Raji (cell line): ENCODE measurements around the gene STK10.

ENCODE experiments used
- POLR2A ChIP-seq: IDR thresholded peaks from 2 replicates; pipeline ENCODE4 v1.6.1; 2011; ENCODE audit warnings: low read depth, low read length, control low read depth; ENCODE audit not compliant: insufficient read depth

The STK10 gene

DNA sequence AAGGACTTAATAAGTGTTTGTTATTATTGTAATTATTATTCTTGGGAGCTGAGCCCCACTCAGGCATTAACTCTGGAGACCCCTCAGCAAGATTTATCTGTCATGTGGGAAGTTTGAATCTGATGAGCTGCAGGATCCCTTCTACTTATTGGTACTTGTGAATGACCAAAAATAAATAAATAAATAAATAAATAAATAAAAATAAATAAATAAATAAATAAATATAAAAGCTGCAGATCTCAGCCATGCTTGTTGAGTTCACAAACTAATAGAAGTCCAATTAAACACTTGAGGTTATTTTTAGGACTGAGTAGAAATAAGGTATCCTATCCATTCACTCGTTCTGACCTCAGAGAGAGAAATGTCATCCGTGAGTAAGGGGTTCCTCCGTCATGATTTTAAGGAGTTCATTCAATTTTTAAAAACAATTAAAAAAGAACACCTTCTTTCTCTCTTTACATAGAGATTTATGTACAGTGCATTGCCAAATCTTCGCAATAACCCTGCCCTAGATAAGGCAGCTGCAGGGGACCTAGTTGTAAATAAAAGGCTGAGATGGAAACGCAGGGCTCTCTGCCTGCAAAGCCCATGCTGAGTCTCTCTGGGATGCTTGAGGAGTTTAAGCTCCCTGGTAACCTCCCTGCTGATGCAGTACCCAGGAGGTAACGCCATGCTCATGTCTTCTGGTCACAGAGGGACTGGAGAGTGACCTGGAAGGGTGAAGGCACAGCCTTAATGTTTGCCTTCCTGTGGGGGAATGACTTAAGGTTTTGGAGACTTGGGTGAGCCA lies 7.2 kb upstream of the STK10 start:
- no peak for TF ChIP-seq POLR2A

DNA sequence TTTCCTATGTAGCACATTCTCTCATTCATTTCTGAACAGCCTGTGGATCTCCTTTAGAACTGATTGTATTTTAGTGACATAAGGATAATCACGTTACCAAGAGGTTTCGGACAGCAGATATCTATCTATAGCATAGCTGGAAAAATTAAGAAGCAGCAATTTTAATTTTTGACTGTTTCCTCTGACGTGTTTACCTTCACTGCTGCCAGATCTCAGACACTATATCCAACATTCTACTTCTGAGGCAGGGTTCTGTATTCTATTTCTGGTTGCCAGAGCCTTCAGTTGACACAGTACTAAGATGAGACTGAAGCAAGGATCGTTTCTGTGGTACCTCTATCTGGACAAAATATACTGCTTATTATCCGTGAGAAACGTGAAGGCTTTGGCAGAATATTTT lies 5.8 kb upstream of the STK10 start, which contains the start of gene EFCAB9:
TSS of gene EFCAB9 (plus strand) at position 301 of the 400 bp plus-strand sequence. CDS start at position 302, 1 bp downstream.
- TF ChIP-seq POLR2A = no peak

DNA sequence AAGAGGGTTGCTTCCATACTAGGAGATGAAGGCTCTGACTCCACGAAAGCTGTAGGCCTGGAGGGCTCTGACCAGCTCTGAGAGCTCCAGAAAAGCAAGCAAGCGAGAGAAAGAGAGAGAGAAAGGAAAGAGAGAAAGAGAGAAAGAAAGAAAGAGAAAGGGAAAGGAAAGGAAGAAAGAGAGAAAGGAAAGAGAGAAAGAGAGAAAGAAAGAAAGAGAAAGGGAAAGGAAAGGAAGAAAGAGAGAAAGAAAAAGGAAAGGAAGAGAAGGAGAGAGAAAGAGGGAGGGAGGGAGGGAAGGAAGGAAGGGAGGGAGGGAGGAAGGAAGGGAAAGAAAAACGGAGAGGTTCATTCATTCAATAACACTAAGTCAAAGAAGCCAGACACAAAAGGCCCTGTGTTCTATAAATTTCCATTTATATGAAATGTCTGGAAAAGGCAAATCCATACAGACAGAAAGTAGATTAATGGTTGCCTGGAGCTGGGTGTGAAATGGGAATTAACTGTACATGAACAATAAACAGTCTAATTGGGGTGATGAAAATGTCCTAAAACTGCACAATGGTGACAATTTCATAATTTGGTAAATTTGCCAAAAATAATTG lies 1.8 kb upstream of the STK10 start:
- TF ChIP-seq POLR2A = no peak

DNA sequence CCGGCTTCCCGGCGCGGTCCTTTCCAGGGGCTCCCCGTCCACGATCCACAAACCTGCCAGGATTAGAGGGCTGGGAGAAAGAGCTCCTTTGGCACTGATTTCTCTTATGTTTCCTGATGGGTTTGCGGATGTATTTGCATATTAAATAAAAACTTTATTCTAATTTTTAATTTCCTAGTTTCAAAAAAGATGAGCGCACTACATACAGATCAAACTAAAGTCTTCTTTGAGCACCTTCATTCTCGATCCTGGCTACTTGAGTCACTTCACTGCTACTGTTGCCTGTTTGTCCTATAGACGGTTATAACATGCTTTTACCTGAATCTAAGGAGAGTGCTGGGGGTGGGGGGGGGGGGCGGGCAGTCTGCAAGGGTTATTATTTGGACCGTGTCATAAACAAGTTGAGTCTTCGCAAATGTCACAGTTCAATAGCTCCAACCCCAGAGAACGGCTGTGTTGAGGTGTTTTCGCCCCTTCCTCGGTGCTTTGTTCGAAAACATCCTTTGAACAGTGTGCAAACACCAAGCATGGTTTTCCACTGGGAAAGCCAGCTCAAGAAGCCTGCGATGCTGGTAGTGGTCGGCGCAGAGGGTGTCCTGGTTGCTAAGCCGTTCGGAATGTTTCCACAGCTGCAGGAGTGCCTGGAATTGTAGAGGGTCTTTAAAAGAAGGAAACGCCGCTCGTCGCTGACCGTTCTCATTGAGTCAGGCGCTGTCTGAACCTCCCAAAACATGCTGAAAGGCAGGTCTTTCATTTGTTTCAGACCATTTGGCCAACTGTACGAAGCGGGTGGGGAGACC lies 1.1 kb upstream of the STK10 start:
- no peak for TF ChIP-seq POLR2A

DNA sequence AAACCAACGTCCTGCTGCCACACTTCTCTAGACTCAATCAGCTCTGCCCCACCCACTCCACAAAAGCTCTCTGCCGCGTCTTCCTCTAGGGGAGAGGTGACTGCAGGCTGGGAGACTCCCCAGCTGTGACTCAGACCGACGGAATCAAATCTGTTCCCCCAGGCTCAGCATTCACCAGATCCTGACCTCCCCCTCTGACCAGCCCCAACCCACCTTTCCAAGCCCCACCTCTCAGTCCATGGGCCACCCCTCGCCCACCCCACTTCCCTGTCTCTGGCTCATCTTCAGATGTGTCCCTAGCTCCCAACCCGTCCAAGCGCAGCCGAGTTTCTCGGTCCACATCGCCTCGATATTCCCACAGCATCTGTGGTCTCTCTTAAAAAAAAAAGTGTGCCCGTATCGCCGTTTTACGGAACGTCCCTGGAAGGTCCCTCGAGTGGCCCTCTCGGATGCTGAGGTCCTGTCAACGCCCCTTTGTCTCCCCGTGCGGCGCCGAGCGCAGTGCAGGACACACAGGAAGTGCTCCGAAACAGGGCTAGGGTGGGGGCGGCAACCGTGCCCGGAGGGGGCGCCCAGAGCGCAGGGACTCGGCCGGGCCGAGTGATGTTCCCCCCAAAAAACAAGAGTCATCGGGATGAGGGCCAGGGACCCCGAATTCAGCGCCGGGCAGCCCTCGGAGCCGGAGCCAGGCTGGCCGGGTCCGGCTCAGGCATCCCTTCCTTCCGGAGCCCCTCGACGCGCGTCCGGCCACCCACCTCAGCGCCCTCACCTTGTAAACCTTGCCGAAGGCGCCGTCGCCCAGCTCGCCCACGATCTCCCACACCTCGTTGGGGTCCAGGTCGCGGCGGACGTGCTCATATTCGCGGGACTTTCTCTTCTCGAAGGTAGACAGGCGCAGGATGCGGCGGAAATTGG lies 649 bp downstream of the STK10 start:
- TF ChIP-seq POLR2A = no peak

DNA sequence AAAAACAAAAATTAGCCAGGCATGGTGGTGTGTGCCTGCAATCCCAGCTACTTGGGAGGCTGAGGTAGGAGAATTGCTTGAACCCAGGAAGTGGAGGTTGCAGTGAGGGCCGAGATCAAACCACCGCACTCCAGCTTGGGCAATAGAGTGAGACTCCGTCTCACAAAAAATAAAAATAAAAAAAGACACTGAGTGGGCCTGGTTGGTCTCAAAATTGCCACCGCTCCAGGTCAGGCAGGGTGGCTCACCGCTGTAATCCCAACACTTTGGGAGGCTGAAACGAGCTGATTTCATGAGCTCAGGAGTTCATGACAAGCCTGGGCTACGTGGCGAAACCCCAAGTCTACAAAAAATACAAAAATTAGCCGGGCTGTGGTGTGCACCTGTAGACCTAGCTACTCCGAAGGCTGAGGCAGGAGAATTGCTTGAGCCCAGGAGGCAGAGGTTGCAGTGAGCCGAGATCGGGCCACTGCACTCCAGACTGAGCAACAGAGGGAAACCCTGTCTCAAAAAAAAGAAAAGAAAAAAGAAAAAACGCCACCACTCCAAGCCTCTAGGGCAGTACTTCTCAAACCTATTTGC lies 1.8 kb downstream of the STK10 start:
- no peak for TF ChIP-seq POLR2A

DNA sequence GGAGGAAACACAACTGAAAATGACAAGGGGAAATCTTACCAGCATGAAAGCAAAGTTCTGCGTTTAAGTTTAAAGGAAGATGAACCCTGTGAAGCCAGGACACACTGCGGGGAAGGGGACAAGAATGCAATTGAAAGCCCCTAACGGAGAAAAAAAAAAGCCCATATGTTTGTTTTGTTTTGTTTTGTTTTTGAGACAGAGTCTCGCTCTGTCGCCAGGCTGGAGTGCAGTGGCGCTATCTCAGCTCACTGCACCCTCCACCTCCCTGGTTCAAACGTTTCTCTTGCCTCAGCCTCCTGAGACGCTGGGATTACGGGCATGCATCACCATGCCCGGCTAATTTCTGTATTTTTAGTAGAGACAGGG lies 2.9 kb downstream of the STK10 start:
- no peak for TF ChIP-seq POLR2A

DNA sequence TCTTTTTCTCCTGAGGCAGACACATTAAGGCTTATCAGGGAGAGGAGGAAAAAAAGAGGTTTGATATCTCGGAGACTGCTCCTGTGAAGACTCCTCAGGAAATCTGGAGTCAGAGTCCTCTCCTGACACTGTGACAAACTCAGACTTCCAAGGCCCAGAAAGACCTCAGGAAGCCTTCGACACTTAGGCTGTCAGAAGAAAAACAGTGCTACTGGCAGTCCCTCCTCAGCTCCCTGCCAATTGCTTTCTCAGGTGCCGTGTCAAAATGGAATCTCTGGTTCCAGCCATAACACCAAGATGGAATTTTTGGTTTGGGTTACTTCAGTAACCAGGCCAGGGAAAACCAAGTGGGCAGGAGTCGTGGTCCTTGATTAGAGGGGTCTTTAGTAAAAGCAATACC lies 4.1 kb downstream of the STK10 start:
- no peak for TF ChIP-seq POLR2A

DNA sequence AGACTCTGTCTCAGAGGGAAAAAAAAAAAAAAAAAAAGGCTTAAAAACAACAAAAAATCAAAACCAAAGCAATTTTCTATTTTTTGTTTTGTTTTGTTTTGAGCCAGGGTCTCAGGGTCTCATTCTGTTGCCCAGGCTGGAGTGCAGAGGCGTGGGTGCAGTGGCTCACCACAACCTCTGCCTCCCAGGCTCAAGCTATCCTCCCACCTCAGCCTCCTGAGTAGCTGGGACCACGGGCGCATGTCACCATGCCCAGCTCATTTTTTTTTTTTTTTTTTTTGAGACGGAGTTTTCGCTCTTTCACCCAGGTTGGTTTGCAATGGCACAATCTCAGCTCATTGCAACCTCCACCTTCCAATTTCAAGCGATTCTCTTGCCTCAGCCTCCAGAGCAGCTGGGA lies 5.7 kb downstream of the STK10 start:
- no peak for TF ChIP-seq POLR2A

DNA sequence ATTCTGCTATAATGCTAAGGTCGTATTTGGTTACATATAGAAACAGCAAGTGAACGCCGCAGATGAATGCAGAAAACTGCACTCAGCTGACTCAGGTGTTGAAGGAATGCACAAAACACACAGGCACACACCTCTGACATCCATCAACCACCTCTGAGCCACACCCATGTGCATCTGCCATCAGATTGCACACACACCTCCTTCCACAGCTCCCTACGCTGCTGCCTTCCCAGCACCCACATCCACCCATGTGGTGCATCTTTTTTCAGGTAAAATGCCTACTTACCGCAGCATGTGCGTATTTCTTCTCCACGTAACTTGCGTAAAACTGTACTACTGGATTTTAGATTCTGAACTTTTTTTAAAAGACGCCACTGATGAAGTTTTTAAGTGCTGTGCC lies 7.1 kb downstream of the STK10 start:
- TF ChIP-seq POLR2A = no peak

DNA sequence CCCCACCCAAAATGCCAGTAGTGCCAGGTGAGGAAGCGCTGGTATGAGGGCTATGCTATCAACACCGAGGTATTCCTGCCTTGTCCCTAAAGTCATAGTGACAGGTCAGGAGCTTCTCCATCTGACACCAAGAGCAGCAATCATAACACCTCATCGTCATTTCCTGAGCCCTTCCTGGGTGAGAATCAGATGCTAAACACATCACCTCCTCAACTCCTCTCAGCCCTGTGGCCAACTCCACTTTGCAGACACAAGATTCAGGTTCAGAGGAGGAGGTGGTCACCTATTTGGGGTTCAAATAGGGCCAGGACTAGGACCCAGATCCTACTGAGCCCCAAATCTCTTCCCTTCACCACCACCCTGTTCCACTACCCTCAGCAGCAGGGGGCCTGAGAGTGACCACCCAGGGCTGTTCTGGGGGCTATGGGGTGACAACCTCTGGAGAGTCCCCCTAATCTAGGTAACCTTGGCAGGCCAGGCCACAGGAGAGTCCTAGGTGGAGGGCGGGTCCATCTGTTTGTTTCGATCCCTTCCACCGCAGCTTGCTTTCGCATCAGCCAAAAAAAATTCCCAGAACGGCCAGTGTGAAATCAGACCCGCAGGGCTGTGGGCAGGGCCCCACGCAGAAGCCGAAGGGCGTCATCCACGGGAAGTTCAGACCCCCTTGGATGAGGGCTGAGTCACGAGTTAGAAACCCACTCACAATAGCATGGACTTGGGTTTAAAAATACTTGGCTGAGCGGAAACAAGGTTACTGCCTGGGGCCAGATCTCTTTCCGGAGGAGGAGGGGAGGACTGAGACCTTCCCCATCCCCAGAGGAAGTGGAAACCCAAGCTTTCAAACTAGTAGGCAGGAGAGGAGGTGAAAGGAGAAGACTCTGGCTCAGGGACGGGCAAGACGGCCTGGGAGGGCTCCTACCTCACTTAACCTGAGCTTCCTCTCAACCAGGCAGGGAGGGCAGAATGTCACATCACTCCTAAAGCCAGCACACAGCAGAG lies 8.7 kb downstream of the STK10 start:
- 0 out of 2 replicates have a peak, but pooled peaks have one; percentile 26 for TF ChIP-seq POLR2A

DNA sequence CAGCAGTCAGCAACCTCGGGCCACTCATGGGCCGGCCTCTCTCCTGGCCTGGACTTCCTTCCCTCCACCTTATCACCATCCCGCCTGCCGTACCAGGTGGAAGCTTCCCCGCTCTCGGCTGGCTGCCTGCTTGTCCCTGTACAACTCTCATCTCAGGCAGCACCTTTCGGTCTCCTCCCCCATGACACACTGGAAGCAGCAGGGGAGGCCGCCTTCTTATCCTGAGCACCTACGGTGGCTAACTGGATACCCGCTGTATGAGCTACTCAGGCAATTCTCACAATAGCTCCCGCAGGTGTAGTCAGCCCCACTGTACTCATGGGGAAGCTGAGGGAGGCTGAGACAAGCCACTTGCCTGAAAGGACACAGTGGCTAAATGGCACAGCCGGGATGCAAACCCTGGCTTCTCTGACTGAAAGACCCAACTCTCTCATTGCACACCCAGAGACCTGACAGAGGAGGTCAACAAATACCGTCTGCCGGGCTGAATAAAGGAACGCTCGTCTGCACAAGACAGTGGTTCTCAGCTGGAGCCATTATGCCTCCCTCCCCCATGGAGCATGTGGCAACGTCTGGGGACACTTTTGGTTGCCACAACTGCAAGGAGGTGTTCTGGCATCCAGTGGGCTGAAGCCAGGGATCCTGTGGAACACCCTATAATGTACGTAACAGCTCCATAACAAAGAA lies 9.6 kb downstream of the STK10 start:
- no peak for TF ChIP-seq POLR2A

DNA sequence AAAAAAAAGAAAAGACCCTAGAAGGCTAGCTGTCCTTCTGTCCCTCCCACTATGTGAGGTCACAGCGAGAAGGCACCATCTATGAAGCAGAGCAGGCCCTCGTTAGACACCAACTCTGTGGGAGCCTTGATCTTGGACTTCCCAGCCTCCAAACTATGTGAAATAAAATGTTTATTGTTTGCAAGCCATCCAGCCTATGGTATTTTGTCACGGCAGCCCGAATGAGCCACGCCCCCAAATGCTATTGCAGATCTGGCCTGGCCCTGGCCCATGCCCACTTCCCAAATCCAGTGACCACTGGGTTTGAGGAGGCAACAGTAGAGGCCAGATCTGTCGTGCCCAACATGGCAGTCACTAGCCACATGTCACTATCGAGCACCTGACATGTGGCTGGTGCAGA lies 10.8 kb downstream of the STK10 start:
- no peak for TF ChIP-seq POLR2A
